Measurements from ENCODE around the gene ANO10.
"Not testable (repeated sequence)": the region's sequence is repeated elsewhere in the genome, so short reads cannot be mapped to it uniquely, and the experiment has no call there.

The ANO10 gene

DNA sequence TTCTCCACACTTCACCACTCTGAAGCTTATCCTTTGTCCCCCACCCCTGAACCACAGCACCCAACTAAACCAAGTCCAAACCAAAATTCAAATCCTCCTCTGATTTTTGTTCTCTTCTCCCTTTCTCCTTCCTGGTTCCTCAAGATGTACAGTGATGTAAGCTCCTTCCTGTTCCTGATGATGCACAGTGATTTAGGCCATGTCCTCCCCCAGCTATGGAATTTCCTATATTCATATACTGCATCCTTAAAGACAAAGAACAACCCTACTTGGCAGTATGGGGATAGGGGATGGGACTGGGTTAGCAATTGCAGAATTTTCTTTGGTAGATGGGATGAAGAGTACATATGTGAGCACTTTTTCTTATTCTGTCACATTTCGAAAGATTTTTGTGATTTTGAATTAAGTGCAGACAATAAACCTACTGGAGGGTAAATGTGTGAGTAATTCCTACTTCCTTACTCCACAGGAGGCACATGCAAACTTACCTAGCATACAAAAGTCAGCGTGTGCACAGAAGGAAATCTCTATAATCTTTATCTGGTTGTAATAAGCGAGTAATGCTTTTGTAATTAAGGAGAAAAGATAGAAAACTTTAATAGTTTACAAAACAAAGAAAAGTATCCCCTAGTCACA is 125.0 kb downstream of the ANO10 start:
- WGBS, 2 experiments (ENCODE audit: insufficient coverage in 2 of 2), result no CpG with 5 or more reads among the region's 3 CpGs
- Histone ChIP-seq H3K9me3 (ENCODE audit: control insufficient read depth, low read length) (no peaks in the 10 kb centered on the region), H3K4me3 (ENCODE audit: extremely low read depth, insufficient read depth, low read length, poor library complexity, severe bottlenecking) (no peak overlapping the region), H3K36me3 (ENCODE audit: control insufficient read depth, insufficient read depth, low read length) (peaks cover 2% of the 10 kb centered on the region), H3K4me1 (ENCODE audit: control insufficient read depth, insufficient read depth, low read length, poor library complexity, severe bottlenecking) (no peaks in the 10 kb centered on the region), H3K27ac (ENCODE audit: low read depth, low read length, severe bottlenecking) (peak overlapping the region; percentile 25)

DNA sequence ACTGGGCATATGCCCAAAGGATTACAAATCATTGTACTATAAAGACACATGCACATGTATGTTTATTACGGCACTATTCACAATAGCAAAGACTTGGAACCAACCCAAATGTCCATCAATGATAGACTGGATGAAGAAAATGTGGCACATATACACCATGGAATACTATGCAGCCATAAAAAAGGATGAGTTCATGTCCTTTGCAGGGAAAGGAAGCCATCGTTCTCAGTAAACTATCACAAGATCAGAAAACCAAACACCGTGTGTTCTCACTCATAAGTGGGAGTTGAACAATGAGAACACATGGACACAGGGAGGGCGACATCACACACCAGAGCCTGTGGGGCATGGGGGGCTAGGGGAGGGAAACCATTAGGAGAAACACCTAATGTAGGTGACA is 128.9 kb downstream of the ANO10 start:
- not testable (repeated sequence) for H3K4me1 ChIP-seq (ENCODE audit: control insufficient read depth, insufficient read depth, low read length, poor library complexity, severe bottlenecking); H3K36me3 ChIP-seq (ENCODE audit: control insufficient read depth, insufficient read depth, low read length); H3K4me3 ChIP-seq (ENCODE audit: extremely low read depth, insufficient read depth, low read length, poor library complexity, severe bottlenecking); H3K27ac ChIP-seq (ENCODE audit: low read depth, low read length, severe bottlenecking); H3K9me3 ChIP-seq (ENCODE audit: control insufficient read depth, low read length)
- 83 to 100% methylated on average over 1 to 2 of the region's 4 CpGs for WGBS, 2 experiments (ENCODE audit: insufficient coverage in 2 of 2)

- H3K4me1 ChIP-seq (ENCODE audit: control insufficient read depth, insufficient read depth, low read length, poor library complexity, severe bottlenecking); H3K36me3 ChIP-seq (ENCODE audit: control insufficient read depth, insufficient read depth, low read length); H3K27ac ChIP-seq (ENCODE audit: low read depth, low read length, severe bottlenecking); H3K4me3 ChIP-seq (ENCODE audit: extremely low read depth, insufficient read depth, low read length, poor library complexity, severe bottlenecking); H3K9me3 ChIP-seq (ENCODE audit: control insufficient read depth, low read length): not testable (repeated sequence)
- 80 to 83% methylated on average over 1 of the region's 3 CpGs for WGBS, 2 experiments (ENCODE audit: insufficient coverage in 2 of 2)
Measured at GRCh38 chr3:43491807-43492206, 130.0 kb downstream of the ANO10 start.

DNA sequence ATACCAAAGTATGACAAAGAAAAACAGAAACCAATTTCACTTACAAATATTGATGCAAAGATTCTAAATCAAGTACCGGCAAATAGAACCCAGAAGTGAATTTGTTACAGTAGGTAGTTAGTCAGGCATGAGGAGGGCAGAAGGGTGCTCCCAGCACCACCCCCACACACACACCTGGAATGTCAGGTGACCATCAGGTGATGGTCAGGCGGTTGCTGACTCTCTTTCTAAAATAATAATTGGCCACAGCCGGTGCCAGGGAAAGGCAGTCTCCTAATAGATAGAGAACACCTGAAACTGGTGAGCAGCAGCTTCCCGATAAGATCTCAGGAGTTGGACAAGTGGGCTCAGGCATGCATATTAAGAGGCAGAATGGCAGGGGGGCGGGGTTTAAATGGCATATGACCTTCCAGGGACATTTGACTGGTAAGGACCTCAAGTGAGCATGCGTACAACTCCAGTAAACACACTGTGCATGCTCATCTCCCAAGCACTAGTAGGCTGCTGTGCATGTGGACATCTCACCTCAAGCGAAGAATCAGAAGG is 131.1 kb downstream of the ANO10 start:
- H3K9me3 ChIP-seq (ENCODE audit: control insufficient read depth, low read length), result no peaks in the 10 kb centered on the region
- H3K27ac ChIP-seq (ENCODE audit: low read depth, low read length, severe bottlenecking), result no peak overlapping the region
- WGBS, 2 experiments (ENCODE audit: insufficient coverage in 2 of 2), result 91 to 93% methylated on average over 4 of the region's 7 CpGs

DNA sequence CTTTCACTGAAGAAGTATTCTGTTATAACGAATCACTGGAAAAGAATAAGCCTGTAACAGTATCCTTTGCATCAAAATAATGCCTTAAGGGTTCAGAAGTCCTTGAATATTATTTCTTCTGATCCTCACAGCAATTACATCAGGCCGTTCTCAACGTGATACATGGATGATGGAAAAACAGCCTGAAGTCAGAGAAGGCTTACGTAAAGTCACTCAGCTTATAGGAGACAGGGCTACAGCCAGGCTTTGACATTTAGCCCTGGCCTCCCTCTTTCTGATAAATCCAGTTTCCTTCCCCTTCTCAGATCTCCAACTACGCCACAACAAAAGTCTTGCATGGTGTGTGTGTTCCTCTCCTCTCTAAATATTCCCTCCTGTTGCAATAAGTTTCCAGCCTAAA is 131.9 kb downstream of the ANO10 start:
- Histone ChIP-seq H3K4me1 (ENCODE audit: control insufficient read depth, insufficient read depth, low read length, poor library complexity, severe bottlenecking) (no peaks in the 10 kb centered on the region), H3K27ac (ENCODE audit: low read depth, low read length, severe bottlenecking) (no peak overlapping the region), H3K36me3 (ENCODE audit: control insufficient read depth, insufficient read depth, low read length) (peaks cover 6% of the 10 kb centered on the region), H3K4me3 (ENCODE audit: extremely low read depth, insufficient read depth, low read length, poor library complexity, severe bottlenecking) (no peak overlapping the region), H3K9me3 (ENCODE audit: control insufficient read depth, low read length) (no peaks in the 10 kb centered on the region)
- 86% methylated on average over 2 of the region's 5 CpGs; no CpG with 5 or more reads in 1 of the 2 experiments for WGBS, 2 experiments (ENCODE audit: insufficient coverage in 2 of 2)

More for the DNA sequence above, 131.1 kb downstream of the ANO10 start:
- no peaks in the 10 kb centered on the region for H3K4me1 ChIP-seq (ENCODE audit: control insufficient read depth, insufficient read depth, low read length, poor library complexity, severe bottlenecking)
- H3K4me3 ChIP-seq (ENCODE audit: extremely low read depth, insufficient read depth, low read length, poor library complexity, severe bottlenecking), result no peak overlapping the region
- H3K36me3 ChIP-seq (ENCODE audit: control insufficient read depth, insufficient read depth, low read length), result no peaks in the 10 kb centered on the region

DNA sequence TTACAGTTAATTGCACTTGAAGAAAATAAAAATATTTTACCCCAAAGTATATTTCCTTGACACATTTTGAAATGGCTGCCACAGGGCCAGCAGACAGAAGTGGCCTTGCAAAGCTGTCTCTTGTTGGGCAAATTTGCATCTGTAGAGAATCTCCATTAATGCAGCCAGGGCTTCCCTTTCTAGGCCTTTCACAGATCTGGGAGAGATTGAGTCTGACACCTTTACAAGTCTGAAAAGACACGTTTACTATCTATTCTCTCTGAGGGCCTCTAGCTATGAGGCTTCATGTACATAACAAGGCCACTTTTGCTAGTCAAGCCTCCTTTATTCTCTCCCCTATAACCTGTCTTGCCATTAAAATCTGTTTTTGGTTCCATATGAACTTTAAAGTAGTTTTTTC is 135.9 kb downstream of the ANO10 start:
- H3K9me3 ChIP-seq (ENCODE audit: control insufficient read depth, low read length), result no peaks in the 10 kb centered on the region
- peaks cover 7% of the 10 kb centered on the region for H3K36me3 ChIP-seq (ENCODE audit: control insufficient read depth, insufficient read depth, low read length)
- no peak overlapping the region for H3K4me3 ChIP-seq (ENCODE audit: extremely low read depth, insufficient read depth, low read length, poor library complexity, severe bottlenecking)
- no peaks in the 10 kb centered on the region for H3K4me1 ChIP-seq (ENCODE audit: control insufficient read depth, insufficient read depth, low read length, poor library complexity, severe bottlenecking)
- WGBS, 2 experiments (ENCODE audit: insufficient coverage in 2 of 2), result 64 to 80% methylated on average over 1 of the region's 1 CpG
- no peak overlapping the region for H3K27ac ChIP-seq (ENCODE audit: low read depth, low read length, severe bottlenecking)

DNA sequence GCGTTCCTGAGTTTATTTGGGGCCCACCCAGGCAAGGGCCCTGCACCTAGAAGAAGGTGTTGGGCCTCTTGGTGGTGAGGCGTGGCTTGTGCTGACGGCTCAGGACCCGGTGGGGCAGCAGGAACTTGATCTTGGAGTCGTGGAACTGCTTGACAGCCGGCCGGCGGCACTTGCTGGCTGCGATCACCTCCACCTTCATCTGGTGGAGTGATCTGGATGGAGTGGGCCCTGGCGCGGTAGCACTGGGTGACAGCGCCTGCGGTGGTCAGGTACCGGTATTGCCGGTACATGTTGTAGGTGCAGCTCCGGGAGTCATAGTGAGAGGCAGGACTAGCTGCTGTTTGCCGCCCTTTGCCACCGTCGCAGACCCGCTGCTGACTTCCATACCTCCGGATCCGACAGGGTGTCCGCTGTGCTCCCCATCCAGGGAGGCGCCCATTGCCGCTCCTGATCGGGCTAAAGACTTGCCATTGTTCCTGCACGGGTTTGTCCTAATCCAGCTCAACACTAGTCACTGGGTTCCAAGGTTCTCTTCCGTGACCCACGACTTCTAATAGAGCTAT is 136.8 kb downstream of the ANO10 start:
- Histone ChIP-seq H3K27ac (ENCODE audit: low read depth, low read length, severe bottlenecking) (no peak overlapping the region), H3K4me3 (ENCODE audit: extremely low read depth, insufficient read depth, low read length, poor library complexity, severe bottlenecking) (no peak overlapping the region), H3K4me1 (ENCODE audit: control insufficient read depth, insufficient read depth, low read length, poor library complexity, severe bottlenecking) (no peaks in the 10 kb centered on the region), H3K9me3 (ENCODE audit: control insufficient read depth, low read length) (no peaks in the 10 kb centered on the region), H3K36me3 (ENCODE audit: control insufficient read depth, insufficient read depth, low read length) (peaks cover 7% of the 10 kb centered on the region)
- WGBS, 2 experiments (ENCODE audit: insufficient coverage in 2 of 2), result 94 to 95% methylated on average over 28 of the region's 29 CpGs

- Histone ChIP-seq H3K36me3 (ENCODE audit: control insufficient read depth, insufficient read depth, low read length) (peaks cover 7% of the 10 kb centered on the region), H3K4me1 (ENCODE audit: control insufficient read depth, insufficient read depth, low read length, poor library complexity, severe bottlenecking) (no peaks in the 10 kb centered on the region), H3K9me3 (ENCODE audit: control insufficient read depth, low read length) (no peaks in the 10 kb centered on the region), H3K27ac (ENCODE audit: low read depth, low read length, severe bottlenecking) (no peak overlapping the region), H3K4me3 (ENCODE audit: extremely low read depth, insufficient read depth, low read length, poor library complexity, severe bottlenecking) (no peak overlapping the region)
Measured at GRCh38 chr3:43481375-43481774, 140.4 kb downstream of the ANO10 start.

GRCh38 chr3:43478839-43479238 is 143.0 kb downstream of the ANO10 start:
- not testable (repeated sequence) for H3K27ac ChIP-seq (ENCODE audit: low read depth, low read length, severe bottlenecking); H3K4me3 ChIP-seq (ENCODE audit: extremely low read depth, insufficient read depth, low read length, poor library complexity, severe bottlenecking); H3K4me1 ChIP-seq (ENCODE audit: control insufficient read depth, insufficient read depth, low read length, poor library complexity, severe bottlenecking); H3K36me3 ChIP-seq (ENCODE audit: control insufficient read depth, insufficient read depth, low read length); H3K9me3 ChIP-seq (ENCODE audit: control insufficient read depth, low read length)
- 20% methylated on average over 1 of the region's 2 CpGs; no CpG with 5 or more reads in 1 of the 2 experiments for WGBS, 2 experiments (ENCODE audit: insufficient coverage in 2 of 2)

DNA sequence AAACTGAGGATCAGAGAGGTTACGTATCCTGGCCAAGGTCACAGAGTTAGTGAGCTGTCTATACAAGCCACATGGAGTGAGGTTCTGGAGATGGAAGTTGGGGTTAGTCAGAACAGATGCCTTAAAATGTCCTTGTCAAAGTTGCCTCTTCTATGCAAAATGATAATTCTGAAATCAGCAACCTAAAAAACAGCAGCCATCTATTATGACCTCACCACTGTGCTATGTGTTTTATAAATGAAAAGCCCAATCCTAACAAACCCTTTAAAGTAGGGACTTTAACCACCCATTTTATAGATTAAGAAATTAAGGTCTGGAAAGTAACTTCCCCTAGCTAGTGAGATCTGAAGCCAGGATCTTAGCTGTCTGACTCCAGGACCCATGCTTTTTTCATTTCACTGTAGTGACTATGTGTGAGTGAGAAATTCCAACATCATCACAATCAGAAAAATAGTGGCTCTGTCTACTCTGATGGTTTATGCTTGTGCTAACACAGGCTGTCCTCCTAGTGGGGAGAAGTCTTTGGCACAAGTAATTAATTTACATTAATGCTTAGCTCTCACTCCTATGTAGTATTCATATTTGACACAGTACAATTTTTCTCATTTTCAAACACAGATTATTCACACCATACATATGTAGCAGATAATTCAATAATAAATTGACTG is 143.6 kb downstream of the ANO10 start:
- H3K9me3 ChIP-seq (ENCODE audit: control insufficient read depth, low read length), result no peaks in the 10 kb centered on the region
- H3K36me3 ChIP-seq (ENCODE audit: control insufficient read depth, insufficient read depth, low read length), result no peaks in the 10 kb centered on the region
- H3K27ac ChIP-seq (ENCODE audit: low read depth, low read length, severe bottlenecking), result no peak overlapping the region
- H3K4me1 ChIP-seq (ENCODE audit: control insufficient read depth, insufficient read depth, low read length, poor library complexity, severe bottlenecking), result no peaks in the 10 kb centered on the region
- WGBS, 2 experiments (ENCODE audit: insufficient coverage in 2 of 2), result 100% methylated on average over 1 of the region's 1 CpG
- H3K4me3 ChIP-seq (ENCODE audit: extremely low read depth, insufficient read depth, low read length, poor library complexity, severe bottlenecking), result no peak overlapping the region

DNA sequence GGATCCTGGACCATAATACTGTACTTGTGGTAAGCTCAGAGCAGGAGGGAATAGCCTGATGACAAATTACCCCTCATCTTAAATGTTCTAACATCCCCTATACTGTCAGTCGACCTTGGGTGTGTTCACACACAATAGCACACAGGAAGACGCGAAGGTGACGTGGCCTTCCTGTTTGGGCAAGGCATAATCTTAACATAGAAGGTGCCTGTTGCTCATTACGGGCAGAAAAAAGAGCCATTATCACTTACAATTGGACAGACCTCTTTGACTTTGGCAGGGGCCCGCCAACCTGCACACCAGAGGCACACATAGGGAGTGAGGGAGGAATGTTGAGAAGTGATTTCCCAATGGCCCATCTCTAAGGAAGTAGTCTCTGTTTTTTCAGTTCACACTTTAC is 144.2 kb downstream of the ANO10 start:
- Histone ChIP-seq H3K27ac (ENCODE audit: low read depth, low read length, severe bottlenecking) (no peak overlapping the region), H3K4me1 (ENCODE audit: control insufficient read depth, insufficient read depth, low read length, poor library complexity, severe bottlenecking) (no peaks in the 10 kb centered on the region), H3K4me3 (ENCODE audit: extremely low read depth, insufficient read depth, low read length, poor library complexity, severe bottlenecking) (no peak overlapping the region), H3K36me3 (ENCODE audit: control insufficient read depth, insufficient read depth, low read length) (no peaks in the 10 kb centered on the region), H3K9me3 (ENCODE audit: control insufficient read depth, low read length) (no peaks in the 10 kb centered on the region)
- WGBS, 2 experiments (ENCODE audit: insufficient coverage in 2 of 2), result 74 to 100% methylated on average over 1 to 5 of the region's 6 CpGs

Measured in mesodermal cell (in vitro differentiated cells).